Smooth muscle cell (in vitro differentiated cells): ENCODE data around the gene KLF7. TPM values are rescaled to one million over a fixed set of nuclear protein-coding genes. Genes with fewer than 3 reads are reported as not detected.

ENCODE experiments used
- DNase-seq: peaks from one replicate; lab custom pipeline; 2025; ENCODE audit not compliant: unreplicated experiment; lab: John Stamatoyannopoulos, UW
- H2AFZ ChIP-seq: fragments of 200-600 bp; sonication (generic); 2 replicates; pipeline ENCODE4 v1.6.0; 2016; ENCODE audit warnings: antibody characterized with exemption, low read depth, mild to moderate bottlenecking
- H3F3A ChIP-seq: fragments of 200-600 bp; sonication (generic); 2 replicates; pipeline ENCODE4 v1.6.0; 2017; ENCODE audit warnings: antibody characterized with exemption, low read depth
- H3K27ac ChIP-seq: fragments of 200-600 bp; sonication (generic); 2 replicates; pipeline ENCODE4 v1.5.1; 2016; ENCODE audit warnings: low read depth, mild to moderate bottlenecking
- H3K27me3 ChIP-seq: fragments of 200-600 bp; sonication (generic); 2 replicates; pipeline ENCODE4 v1.6.1; 2016; ENCODE audit warnings: low read depth, mild to moderate bottlenecking
- H3K36me3 ChIP-seq: fragments of 200-600 bp; sonication (generic); 2 replicates; pipeline ENCODE4 v1.5.1; 2016; ENCODE audit warnings: low read depth
- H3K4me1 ChIP-seq: fragments of 200-600 bp; sonication (generic); 2 replicates; pipeline ENCODE4 v1.5.1; 2016; ENCODE audit warnings: low read depth
- H3K4me2 ChIP-seq: fragments of 200-600 bp; sonication (generic); 2 replicates; pipeline ENCODE4 v1.6.0; 2016; ENCODE audit warnings: mild to moderate bottlenecking
- H3K4me3 ChIP-seq: fragments of 200-600 bp; sonication (generic); 2 replicates; pipeline ENCODE4 v1.5.1; 2016; ENCODE audit warnings: mild to moderate bottlenecking
- H3K79me2 ChIP-seq: fragments of 200-600 bp; sonication (generic); 2 replicates; pipeline ENCODE4 v1.6.0; 2016; ENCODE audit warnings: low read depth, mild to moderate bottlenecking
- H3K9ac ChIP-seq: fragments of 200-600 bp; sonication (generic); 2 replicates; pipeline ENCODE4 v1.6.0; 2016; ENCODE audit warnings: low read depth
- H3K9me3 ChIP-seq: fragments of 200-600 bp; sonication (generic); replicated peaks from 2 replicates; pipeline ENCODE4 v1.5.1; 2016; ENCODE audit warnings: low read depth
- H4K20me1 ChIP-seq: fragments of 200-600 bp; sonication (generic); 2 replicates; pipeline ENCODE4 v1.6.0; 2016; ENCODE audit warnings: low read depth
- WGBS: methylation state at CpG from one replicate; pipeline ENCODE4 v1.1.7; 2016; ENCODE audit warnings: low lambda C conversion rate; 5-methylcytosine and 5-hydroxymethylcytosine counted together
- polyA plus RNA-seq: library from polyadenylated mRNA; unstranded; fragments of >200 nt; fragmentation: Nextera tagmentation; extraction: Ambion mirVana; gene quantifications from 2 replicates; pipeline ENCODE4 v1.2.1, GENCODE V29; 2016
- total RNA-seq: library from RNA; depleted of rRNA; stranded (reverse); fragments of >200 nt; gene quantifications from 2 replicates; pipeline ENCODE4 v1.2.3, GENCODE V29; 2014
- TF ChIP-seq, protein P1 (sequence below): fragments of 200-600 bp; sonication (generic); IDR thresholded peaks from 2 replicates; pipeline ENCODE4 v1.5.1; 2017; ENCODE audit warnings: borderline replicate concordance, mild to moderate bottlenecking, antibody characterized with exemption; ENCODE audit not compliant: insufficient read depth, poor library complexity, severe bottlenecking

The KLF7 gene
- total and polyA plus RNA-seq, 2 experiments from 2014 or later: 12.7 to 27.6 TPM

DNA sequence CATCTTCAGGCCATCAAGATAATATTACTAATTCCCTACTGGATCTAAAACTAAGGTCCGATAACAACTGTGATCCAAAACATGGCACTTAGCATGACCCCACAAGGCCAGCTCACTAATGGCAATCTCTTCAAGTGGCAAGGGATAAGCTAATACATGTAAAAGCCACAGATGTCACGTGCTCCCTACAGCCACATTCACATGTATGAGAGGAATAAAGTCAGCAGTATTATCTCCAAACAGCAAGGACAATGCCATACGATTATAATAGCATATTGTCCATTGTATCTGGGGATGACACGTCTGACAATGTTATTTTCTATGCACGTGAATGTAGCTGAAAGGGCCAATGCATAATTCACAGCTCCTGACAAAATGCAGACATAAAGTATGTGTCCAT lies 56.0 kb downstream of the KLF7 start:
- H3K4me1 ChIP-seq: no peaks in the 10 kb centered on the region
- no peaks in the 10 kb centered on the region for H3K36me3 ChIP-seq
- no peaks in the 10 kb centered on the region for H3K9me3 ChIP-seq
- H3K9ac ChIP-seq: no peak overlapping the region
- H3K4me3 ChIP-seq: no peak overlapping the region
- 78% methylated on average over 5 of the region's 5 CpGs for WGBS
- peaks cover 48% of the 10 kb centered on the region for H3K79me2 ChIP-seq
- H3F3A ChIP-seq: no peaks in the 10 kb centered on the region
- no peak for DNase-seq
- no peaks in the 10 kb centered on the region for H3K27me3 ChIP-seq
- H2AFZ ChIP-seq: no peak overlapping the region
- TF ChIP-seq, protein P1, sequence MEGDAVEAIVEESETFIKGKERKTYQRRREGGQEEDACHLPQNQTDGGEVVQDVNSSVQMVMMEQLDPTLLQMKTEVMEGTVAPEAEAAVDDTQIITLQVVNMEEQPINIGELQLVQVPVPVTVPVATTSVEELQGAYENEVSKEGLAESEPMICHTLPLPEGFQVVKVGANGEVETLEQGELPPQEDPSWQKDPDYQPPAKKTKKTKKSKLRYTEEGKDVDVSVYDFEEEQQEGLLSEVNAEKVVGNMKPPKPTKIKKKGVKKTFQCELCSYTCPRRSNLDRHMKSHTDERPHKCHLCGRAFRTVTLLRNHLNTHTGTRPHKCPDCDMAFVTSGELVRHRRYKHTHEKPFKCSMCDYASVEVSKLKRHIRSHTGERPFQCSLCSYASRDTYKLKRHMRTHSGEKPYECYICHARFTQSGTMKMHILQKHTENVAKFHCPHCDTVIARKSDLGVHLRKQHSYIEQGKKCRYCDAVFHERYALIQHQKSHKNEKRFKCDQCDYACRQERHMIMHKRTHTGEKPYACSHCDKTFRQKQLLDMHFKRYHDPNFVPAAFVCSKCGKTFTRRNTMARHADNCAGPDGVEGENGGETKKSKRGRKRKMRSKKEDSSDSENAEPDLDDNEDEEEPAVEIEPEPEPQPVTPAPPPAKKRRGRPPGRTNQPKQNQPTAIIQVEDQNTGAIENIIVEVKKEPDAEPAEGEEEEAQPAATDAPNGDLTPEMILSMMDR: no peak
- H3K27ac ChIP-seq: no peak overlapping the region
- H3K4me2 ChIP-seq: no peak overlapping the region
- H4K20me1 ChIP-seq: peaks cover 98% of the 10 kb centered on the region

DNA sequence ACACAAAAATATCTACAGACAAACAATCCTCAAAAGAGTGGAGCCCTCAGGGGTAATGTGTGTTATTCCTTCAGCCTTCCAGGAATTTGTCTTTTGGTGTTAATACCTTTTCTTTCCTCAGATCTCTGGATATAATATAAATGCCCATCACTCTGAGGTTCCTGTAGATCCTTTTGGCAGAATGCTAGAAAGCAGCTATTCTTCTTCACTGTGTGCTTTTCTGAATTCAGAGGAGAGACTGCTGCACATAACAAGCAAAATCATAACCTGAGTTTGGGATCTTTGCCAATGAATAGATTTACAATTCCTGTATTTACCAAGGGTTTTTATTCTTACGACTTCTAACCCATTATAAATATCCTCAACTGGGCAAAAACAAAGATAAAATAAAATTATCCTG lies 57.3 kb downstream of the KLF7 start:
- Histone ChIP-seq H3K4me3 (no peak overlapping the region), H3F3A (no peaks in the 10 kb centered on the region), H3K4me1 (no peaks in the 10 kb centered on the region), H3K36me3 (no peaks in the 10 kb centered on the region), H3K9ac (no peak overlapping the region), H3K27me3 (no peaks in the 10 kb centered on the region), H3K79me2 (peaks cover 58% of the 10 kb centered on the region), H4K20me1 (peaks cover 95% of the 10 kb centered on the region), H3K9me3 (no peaks in the 10 kb centered on the region), H3K4me2 (no peak overlapping the region), H3K27ac (no peak overlapping the region), H2AFZ (no peak overlapping the region)
- TF ChIP-seq, protein P1: no peak
- WGBS: 100% methylated on average over 1 of the region's 1 CpG
- no peak for DNase-seq

DNA sequence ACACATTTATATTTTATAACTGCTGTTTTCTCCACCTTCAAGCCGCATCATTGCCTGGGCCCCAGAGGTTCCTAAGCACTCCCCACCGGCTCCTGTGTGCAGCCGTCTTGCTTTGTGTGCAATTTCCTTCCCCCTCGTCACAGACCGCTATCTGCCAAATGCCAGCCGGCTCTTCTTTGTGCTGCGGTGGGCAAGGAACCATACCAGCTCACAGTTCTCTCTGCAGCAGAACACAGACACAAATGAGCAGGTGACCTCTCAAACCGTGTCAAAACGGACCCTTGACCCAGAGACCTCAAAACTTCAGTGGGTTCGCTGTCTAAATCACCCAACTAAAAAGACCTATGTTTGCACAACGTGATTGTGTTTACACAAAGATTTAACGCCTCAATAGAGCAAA lies 58.2 kb downstream of the KLF7 start:
- WGBS: 90% methylated on average over 12 of the region's 12 CpGs
- DNase-seq: no peak
- no peaks in the 10 kb centered on the region for H3F3A ChIP-seq
- no peak overlapping the region for H3K27ac ChIP-seq
- H2AFZ ChIP-seq: no peak overlapping the region
- H3K9ac ChIP-seq: no peak overlapping the region
- H3K79me2 ChIP-seq: peaks cover 54% of the 10 kb centered on the region
- H3K4me3 ChIP-seq: no peak overlapping the region
- no peaks in the 10 kb centered on the region for H3K4me1 ChIP-seq
- H3K4me2 ChIP-seq: no peak overlapping the region
- TF ChIP-seq, protein P1: no peak
- no peaks in the 10 kb centered on the region for H3K36me3 ChIP-seq
- no peaks in the 10 kb centered on the region for H3K27me3 ChIP-seq
- H3K9me3 ChIP-seq: no peaks in the 10 kb centered on the region
- H4K20me1 ChIP-seq: peaks cover 93% of the 10 kb centered on the region

DNA sequence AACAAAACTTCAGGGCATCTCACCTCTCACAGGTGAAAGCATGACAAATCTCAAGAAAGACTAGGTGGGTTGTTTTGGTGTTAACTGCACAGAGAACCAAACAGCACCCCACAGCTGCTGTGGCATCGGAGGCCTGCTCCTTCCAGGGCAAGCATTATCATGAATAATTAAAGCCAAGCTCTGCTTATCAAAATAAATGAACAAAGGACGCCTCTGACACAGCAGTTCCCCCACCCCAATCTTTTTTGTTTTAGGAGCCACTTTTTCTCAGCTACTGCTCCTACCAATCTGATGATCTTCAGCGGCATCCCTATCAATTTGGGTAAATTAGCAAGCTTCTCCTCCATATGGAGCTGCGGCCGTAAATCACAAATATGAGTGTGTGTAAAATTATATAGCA lies 58.6 kb downstream of the KLF7 start:
- Histone ChIP-seq H3K4me3 (no peak overlapping the region), H3K36me3 (no peaks in the 10 kb centered on the region), H3K79me2 (peaks cover 53% of the 10 kb centered on the region), H3K27me3 (no peaks in the 10 kb centered on the region), H2AFZ (no peak overlapping the region), H3K9me3 (no peaks in the 10 kb centered on the region), H3K9ac (no peak overlapping the region), H3K4me1 (no peaks in the 10 kb centered on the region), H3K4me2 (no peak overlapping the region), H4K20me1 (peaks cover 93% of the 10 kb centered on the region), H3F3A (no peaks in the 10 kb centered on the region), H3K27ac (no peak overlapping the region)
- 96% methylated on average over 5 of the region's 5 CpGs for WGBS
- TF ChIP-seq, protein P1: no peak
- DNase-seq: no peak
